ENCODE measurements around the gene MAT2A.

The MAT2A gene

GRCh38 chr2:85539361-85540132, 579 bp downstream of the MAT2A start:
- TF ChIP-seq GLIS3 (CRISPR knock-in tag; IDR thresholded peaks at IDR 0.05) (0 out of 2 replicates have a peak, but pooled peaks have one; percentile 15), ARNTL (CRISPR knock-in tag; IDR thresholded peaks at IDR 0.05; ENCODE audit: borderline replicate concordance, low read depth) (no peak), SNAI2 (CRISPR knock-in tag; IDR thresholded peaks at IDR 0.05) (no peak), TSHZ2 (CRISPR knock-in tag; IDR thresholded peaks at IDR 0.05) (0 out of 2 replicates have a peak, but pooled peaks have one; percentile 21), ZFP30 (CRISPR knock-in tag; IDR thresholded peaks at IDR 0.05) (peak; percentile 39; the same call in 1 of the 2 replicates), TOX (CRISPR knock-in tag; IDR thresholded peaks at IDR 0.05; ENCODE audit: borderline replicate concordance) (no peak), PPARA (CRISPR knock-in tag; IDR thresholded peaks at IDR 0.05; ENCODE audit: borderline replicate concordance) (no peak), ZC3H10 (CRISPR knock-in tag; IDR thresholded peaks at IDR 0.05) (0 out of 2 replicates have a peak, but pooled peaks have one; percentile 28), POU6F1 (CRISPR knock-in tag; IDR thresholded peaks at IDR 0.05; ENCODE audit: borderline replicate concordance, low read depth) (no peak), ZNF8 (CRISPR knock-in tag; IDR thresholded peaks at IDR 0.05) (no peak), ZNF565 (CRISPR knock-in tag; conservative IDR thresholded peaks at IDR 0.05; ENCODE audit: low read depth) (no peak), ZFP3 (CRISPR knock-in tag; IDR thresholded peaks at IDR 0.05) (no peak), CREB5 (CRISPR knock-in tag; IDR thresholded peaks at IDR 0.05; ENCODE audit: low read depth) (no peak), ZNF70 (CRISPR knock-in tag; IDR thresholded peaks at IDR 0.05) (no peak), TCF4 (CRISPR knock-in tag; IDR thresholded peaks at IDR 0.05; ENCODE audit: borderline replicate concordance) (peak; percentile 41; the same call in 1 of the 2 replicates), RARB (CRISPR knock-in tag; IDR thresholded peaks at IDR 0.05) (no peak), PATZ1 (CRISPR knock-in tag; IDR thresholded peaks at IDR 0.05; ENCODE audit: borderline replicate concordance) (peak; percentile 31; the same call in 1 of the 2 replicates), CSRNP3 (CRISPR knock-in tag; IDR thresholded peaks at IDR 0.05) (no peak), OSR1 (CRISPR knock-in tag; IDR thresholded peaks at IDR 0.05) (no peak)
- peak; percentile 29 for ATAC-seq

GRCh38 chr2:85540133-85540648, 1.2 kb downstream of the MAT2A start:
- ATAC-seq, result no peak
- TF ChIP-seq ISL1 (CRISPR knock-in tag; IDR thresholded peaks at IDR 0.05) (no peak), ZFP3 (CRISPR knock-in tag; IDR thresholded peaks at IDR 0.05) (no peak), ZNF70 (CRISPR knock-in tag; IDR thresholded peaks at IDR 0.05) (no peak), ESRRG (CRISPR knock-in tag; IDR thresholded peaks at IDR 0.05) (no peak), CSRNP3 (CRISPR knock-in tag; IDR thresholded peaks at IDR 0.05) (no peak), BACH2 (CRISPR knock-in tag; IDR thresholded peaks at IDR 0.05; ENCODE audit: borderline replicate concordance) (no peak), ARNTL (CRISPR knock-in tag; IDR thresholded peaks at IDR 0.05; ENCODE audit: borderline replicate concordance, low read depth) (no peak)

Data from SK-N-SH treated with all-trans-retinoic acid at 6 μM for 48 hours (cell line).